Sigmoid colon (tissue), 7 donors: ENCODE measurements around the gene KCNK13. TPM values are rescaled to one million over a fixed set of nuclear protein-coding genes. Genes with fewer than 3 reads are reported as not detected.

ENCODE experiments used
- DNase-seq: peaks from one replicate; pipeline ENCODE4 v3.0.0-alpha.2; 2019
- H3K27ac ChIP-seq, 4 donors: fragments of 200-600 bp; sonication (generic); one replicate each; pipeline ENCODE4 v1.5.1; 2016 to 2019; ENCODE audit warnings: mild to moderate bottlenecking in 1 of 4
- H3K27me3 ChIP-seq, 3 donors: fragments of 200-600 bp; sonication (generic); one replicate each; pipeline ENCODE4 v1.5.1; 2019; ENCODE audit warnings: mild to moderate bottlenecking in 1 of 3
- H3K36me3 ChIP-seq, 4 donors: fragments of 200-600 bp; sonication (generic); one replicate each; pipeline ENCODE4 v1.5.1; 2016 to 2019
- H3K4me1 ChIP-seq, 4 donors: fragments of 200-600 bp; sonication (generic); one replicate each; pipeline ENCODE4 v1.5.1; 2017 to 2019
- H3K4me3 ChIP-seq, 4 donors: fragments of 200-600 bp; sonication (generic); one replicate each; pipeline ENCODE4 v1.5.1; 2017 to 2019; ENCODE audit warnings: mild to moderate bottlenecking in 2 of 4, moderate library complexity in 1 of 4
- H3K9me3 ChIP-seq, 4 donors: fragments of 200-600 bp in 3 of 4; sonication (generic) in 3 of 4; one replicate each; pipeline versions ENCODE4 v1.5.1 to v1.6.1; 2013 to 2019
- EP300 ChIP-seq, 4 donors: sonication (generic); formaldehyde crosslinking; IDR thresholded peaks; one replicate each; pipeline ENCODE4 v1.6.1; 2017; ENCODE audit warnings: antibody characterized with exemption in 4 of 4
- POLR2A ChIP-seq, 2 donors: fragments of 450-650 bp; IDR thresholded peaks; one replicate each; pipeline ENCODE4 v1.6.1; 2016; ENCODE audit warnings: antibody characterized with exemption in 2 of 2, mild to moderate bottlenecking in 2 of 2, moderate library complexity in 2 of 2
- POLR2AphosphoS5 ChIP-seq, 4 donors: sonication (generic); formaldehyde crosslinking; IDR thresholded peaks; one replicate each; pipeline ENCODE4 v1.6.1; 2017; ENCODE audit warnings: antibody characterized with exemption in 4 of 4
- WGBS, 2 donors: extraction: QIAGEN DNeasy Blood & Tissue Kit; methylation state at CpG; one replicate each; pipeline ENCODE4 v1.1.7; 2013; 5-methylcytosine and 5-hydroxymethylcytosine counted together
- intact Hi-C: fragments of 100-400 bp; cut with DNase I; formaldehyde crosslinking; loops from one replicate; pipeline ENCODE4 v1.15.1; 2023
- polyA plus RNA-seq, 3 donors: library from polyadenylated mRNA; stranded (reverse); fragments of 200-250 nt; gene quantifications; one replicate each; pipeline ENCODE4 v1.2.3, GENCODE V29; 2013
- total RNA-seq, 4 donors: library from RNA; depleted of rRNA; stranded (reverse); fragments of >200 nt; gene quantifications; one replicate each; pipeline ENCODE4 v1.1.0, GENCODE V29; 2016
- TF ChIP-seq, protein P1 (sequence below), 4 experiments: fragments of 450-650 bp in 3 of 4; fragments of 200-600 bp in 1 of 4; IDR thresholded peaks; one replicate each; pipeline ENCODE4 v1.5.1; 2016 to 2019; ENCODE audit warnings: antibody characterized with exemption in 4 of 4, mild to moderate bottlenecking in 3 of 4, moderate library complexity in 2 of 4
- donor health status: healthy with polysubstance abuse.
- donor health status: Bipolar disorder and iron deficiency.
- donor health status: healthy.

The KCNK13 gene
- total and polyA plus RNA-seq, 7 donors = 0.51 to 1.4 (median 0.95) TPM; not detected in 2

DNA sequence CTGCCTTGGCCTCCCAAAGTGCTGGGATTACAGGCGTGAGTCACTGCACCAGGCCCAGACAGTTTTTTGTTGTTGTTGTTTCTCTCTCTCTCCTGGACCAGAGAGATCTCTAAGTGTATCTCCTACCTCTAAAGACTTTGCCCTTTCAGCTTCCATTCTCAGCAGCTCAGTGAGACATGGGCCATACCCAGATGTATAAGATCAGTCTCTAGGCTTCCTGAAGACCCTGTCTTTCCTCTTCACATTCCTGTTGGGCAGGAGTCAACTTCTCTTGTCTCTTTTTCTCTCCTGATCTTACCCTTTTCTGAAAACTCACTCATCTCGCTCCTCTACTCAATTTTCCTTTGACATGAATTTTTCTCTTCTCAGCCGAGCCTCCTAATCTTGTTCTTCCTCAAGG, 42.0 kb downstream of the KCNK13 start:
- TF ChIP-seq, protein P1, sequence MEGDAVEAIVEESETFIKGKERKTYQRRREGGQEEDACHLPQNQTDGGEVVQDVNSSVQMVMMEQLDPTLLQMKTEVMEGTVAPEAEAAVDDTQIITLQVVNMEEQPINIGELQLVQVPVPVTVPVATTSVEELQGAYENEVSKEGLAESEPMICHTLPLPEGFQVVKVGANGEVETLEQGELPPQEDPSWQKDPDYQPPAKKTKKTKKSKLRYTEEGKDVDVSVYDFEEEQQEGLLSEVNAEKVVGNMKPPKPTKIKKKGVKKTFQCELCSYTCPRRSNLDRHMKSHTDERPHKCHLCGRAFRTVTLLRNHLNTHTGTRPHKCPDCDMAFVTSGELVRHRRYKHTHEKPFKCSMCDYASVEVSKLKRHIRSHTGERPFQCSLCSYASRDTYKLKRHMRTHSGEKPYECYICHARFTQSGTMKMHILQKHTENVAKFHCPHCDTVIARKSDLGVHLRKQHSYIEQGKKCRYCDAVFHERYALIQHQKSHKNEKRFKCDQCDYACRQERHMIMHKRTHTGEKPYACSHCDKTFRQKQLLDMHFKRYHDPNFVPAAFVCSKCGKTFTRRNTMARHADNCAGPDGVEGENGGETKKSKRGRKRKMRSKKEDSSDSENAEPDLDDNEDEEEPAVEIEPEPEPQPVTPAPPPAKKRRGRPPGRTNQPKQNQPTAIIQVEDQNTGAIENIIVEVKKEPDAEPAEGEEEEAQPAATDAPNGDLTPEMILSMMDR (IDR thresholded peaks at IDR 0.05) = no peak
- TF ChIP-seq POLR2AphosphoS5 (IDR thresholded peaks at IDR 0.05) (no peak), EP300 (IDR thresholded peaks at IDR 0.05) (no peak), POLR2A (IDR thresholded peaks at IDR 0.05) (no peak)
- H3K9me3 ChIP-seq = peaks cover 0 to 2% (median 0%) of the 10 kb centered on the region in 4 donors
- WGBS, 2 donors = 76% methylated on average over 3 of the region's 3 CpGs

DNA sequence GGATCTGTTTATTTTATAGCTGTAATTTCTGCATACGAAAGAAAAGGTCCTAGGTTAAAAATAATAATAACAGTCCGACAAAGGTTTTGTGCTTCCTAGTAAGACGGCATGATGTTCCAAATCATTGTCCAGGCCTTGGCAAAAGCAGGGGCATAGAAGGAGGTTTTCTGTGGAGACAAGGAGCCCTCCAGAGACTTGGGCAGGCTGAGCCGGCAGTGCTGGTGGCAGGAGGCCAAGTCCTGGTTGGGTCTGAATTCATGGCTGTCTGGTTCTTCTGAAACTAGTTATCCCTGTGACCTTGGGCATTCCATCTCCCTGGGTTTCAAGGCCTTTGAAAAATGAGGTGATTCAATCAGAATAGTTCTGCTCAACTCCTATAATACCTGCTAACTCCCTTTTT, 44.0 kb downstream of the KCNK13 start:
- no peak for DNase-seq
- Histone ChIP-seq H3K27ac (no peak overlapping the region), H3K4me1 (no peaks in the 10 kb centered on the region), H3K4me3 (no peak overlapping the region), H3K9me3 (peaks cover 0 to 2% (median 0%) of the 10 kb centered on the region in 4 donors), H3K27me3 (no peaks in the 10 kb centered on the region), H3K36me3 (no peaks in the 10 kb centered on the region)
- 75 to 83% methylated on average over 4 of the region's 4 CpGs for WGBS, 2 donors
- intact Hi-C loops = no loop called here
- no peak for TF ChIP-seq POLR2AphosphoS5 (IDR thresholded peaks at IDR 0.05)
- TF ChIP-seq, protein P1 (IDR thresholded peaks at IDR 0.05) = no peak
- TF ChIP-seq EP300 (IDR thresholded peaks at IDR 0.05) = no peak
- no peak for TF ChIP-seq POLR2A (IDR thresholded peaks at IDR 0.05)

More for the DNA sequence above, 42.0 kb downstream of the KCNK13 start:
- H3K27ac ChIP-seq = no peak overlapping the region
- no peaks in the 10 kb centered on the region for H3K36me3 ChIP-seq
- no peaks in the 10 kb centered on the region for H3K27me3 ChIP-seq
- intact Hi-C loops = no loop called here
- H3K4me1 ChIP-seq = no peaks in the 10 kb centered on the region
- DNase-seq = no peak
- no peak overlapping the region for H3K4me3 ChIP-seq

DNA sequence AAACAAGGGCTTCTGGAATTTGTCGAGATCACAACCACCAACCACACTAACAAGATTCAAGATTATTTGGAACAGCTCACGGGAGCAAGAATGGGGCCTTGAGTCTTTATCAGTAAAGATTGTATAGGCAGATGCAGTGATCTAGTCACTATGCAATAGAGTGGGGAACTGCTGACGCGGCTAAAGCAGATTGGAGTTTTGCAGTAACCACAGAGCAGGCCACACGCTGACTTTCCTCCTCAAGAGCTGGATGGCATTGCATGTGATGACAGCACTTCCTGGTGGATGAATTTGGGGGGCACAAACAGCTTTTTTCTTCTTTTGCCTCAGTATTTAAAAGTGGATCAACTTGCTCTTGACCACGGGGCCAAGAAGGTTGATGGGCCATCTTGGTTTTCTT, 46.0 kb downstream of the KCNK13 start:
- WGBS, 2 donors = 89 to 91% methylated on average over 6 of the region's 6 CpGs
- Histone ChIP-seq H3K4me3 (no peak overlapping the region), H3K36me3 (no peaks in the 10 kb centered on the region), H3K4me1 (no peaks in the 10 kb centered on the region), H3K27ac (no peak overlapping the region), H3K27me3 (peaks cover 0 to 3% (median 0%) of the 10 kb centered on the region in 3 donors), H3K9me3 (peaks cover 0 to 2% (median 0%) of the 10 kb centered on the region in 4 donors)
- no peak for DNase-seq
- no peak for TF ChIP-seq EP300 (IDR thresholded peaks at IDR 0.05)
- no peak for TF ChIP-seq POLR2A (IDR thresholded peaks at IDR 0.05)
- TF ChIP-seq, protein P1 (IDR thresholded peaks at IDR 0.05) = no peak
- no peak for TF ChIP-seq POLR2AphosphoS5 (IDR thresholded peaks at IDR 0.05)
- intact Hi-C loops = no loop called here

DNA sequence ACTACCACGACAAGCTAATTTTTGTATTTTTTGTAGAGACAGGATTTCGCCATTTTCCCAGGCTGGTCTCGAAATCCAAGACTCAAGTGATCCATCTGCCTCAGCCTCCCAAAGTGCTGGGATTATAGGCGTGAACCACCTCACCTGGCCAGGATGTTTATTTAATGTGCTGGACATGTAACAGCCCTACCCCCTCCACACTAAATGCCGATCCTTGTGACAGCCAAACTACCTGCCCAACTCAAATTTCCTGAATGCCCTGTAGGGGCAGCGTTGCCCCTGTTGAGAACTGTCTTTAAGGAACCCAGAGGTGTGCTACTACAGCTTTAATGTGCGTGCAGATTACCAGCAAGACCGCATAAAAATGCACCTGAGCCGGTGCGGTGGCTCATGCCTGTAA, 48.1 kb downstream of the KCNK13 start:
- no peaks in the 10 kb centered on the region for H3K9me3 ChIP-seq
- no peak overlapping the region for H3K27ac ChIP-seq
- H3K4me1 ChIP-seq = no peaks in the 10 kb centered on the region
- TF ChIP-seq, protein P1 (IDR thresholded peaks at IDR 0.05) = no peak
- TF ChIP-seq EP300 (IDR thresholded peaks at IDR 0.05) = no peak
- TF ChIP-seq POLR2AphosphoS5 (IDR thresholded peaks at IDR 0.05) = no peak
- no peak for TF ChIP-seq POLR2A (IDR thresholded peaks at IDR 0.05)
- intact Hi-C loops = no loop called here
- H3K27me3 ChIP-seq = peaks cover 0 to 4% (median 0%) of the 10 kb centered on the region in 3 donors
- no peak overlapping the region for H3K4me3 ChIP-seq
- 67 to 71% methylated on average over 10 of the region's 10 CpGs for WGBS, 2 donors
- DNase-seq = no peak
- no peaks in the 10 kb centered on the region for H3K36me3 ChIP-seq

DNA sequence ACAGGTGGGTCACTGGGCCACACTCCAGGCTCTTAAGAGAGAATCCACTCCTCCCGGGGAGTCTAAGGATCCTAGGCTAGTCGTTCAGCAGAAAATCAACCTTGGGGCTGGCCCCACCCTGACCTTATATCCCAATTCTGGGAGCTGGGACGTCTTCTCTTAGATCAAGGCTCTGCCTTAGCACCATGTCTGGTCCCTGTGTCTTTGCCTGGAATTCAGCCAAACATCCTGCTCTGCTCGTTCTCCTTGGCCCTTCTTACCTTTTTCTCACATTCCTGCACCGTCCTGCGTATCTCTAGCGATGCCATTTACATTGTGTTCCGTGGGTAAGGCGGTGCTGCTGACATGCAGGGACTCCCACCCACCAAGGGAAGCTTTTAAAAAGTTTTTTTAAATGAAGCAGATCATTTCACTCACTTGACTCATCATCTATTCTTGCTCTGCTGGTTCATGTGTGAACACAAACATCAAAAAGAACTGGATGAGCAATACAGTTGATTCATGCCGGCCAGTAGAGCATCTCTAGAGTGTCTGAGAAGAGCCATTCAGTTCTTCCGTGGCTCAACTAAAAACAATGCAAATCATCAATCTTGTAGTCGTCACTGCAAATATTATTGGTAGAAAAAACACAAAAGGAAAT, 50.2 kb downstream of the KCNK13 start:
- intact Hi-C loops = no loop called here
- H3K4me1 ChIP-seq = no peaks in the 10 kb centered on the region
- WGBS, 2 donors = 64 to 74% methylated on average over 12 of the region's 12 CpGs
- H3K36me3 ChIP-seq = no peaks in the 10 kb centered on the region
- no peak for TF ChIP-seq POLR2A (IDR thresholded peaks at IDR 0.05)
- TF ChIP-seq POLR2AphosphoS5 (IDR thresholded peaks at IDR 0.05) = no peak
- TF ChIP-seq, protein P1 (IDR thresholded peaks at IDR 0.05) = no peak
- no peak for TF ChIP-seq EP300 (IDR thresholded peaks at IDR 0.05)
- DNase-seq = no peak
- peaks cover 0 to 4% (median 0%) of the 10 kb centered on the region in 3 donors for H3K27me3 ChIP-seq
- H3K27ac ChIP-seq = no peak overlapping the region
- H3K4me3 ChIP-seq = no peak overlapping the region
- H3K9me3 ChIP-seq = no peaks in the 10 kb centered on the region
